Fibroblast of peridontal ligament (primary cell): ENCODE measurements around the gene OCA2.

Experiments
- DNase-seq: peaks from one replicate; pipeline ENCODE4 v3.0.0-alpha.2; 2010; ENCODE audit errors: extremely low read depth

OCA2 gene

DNA sequence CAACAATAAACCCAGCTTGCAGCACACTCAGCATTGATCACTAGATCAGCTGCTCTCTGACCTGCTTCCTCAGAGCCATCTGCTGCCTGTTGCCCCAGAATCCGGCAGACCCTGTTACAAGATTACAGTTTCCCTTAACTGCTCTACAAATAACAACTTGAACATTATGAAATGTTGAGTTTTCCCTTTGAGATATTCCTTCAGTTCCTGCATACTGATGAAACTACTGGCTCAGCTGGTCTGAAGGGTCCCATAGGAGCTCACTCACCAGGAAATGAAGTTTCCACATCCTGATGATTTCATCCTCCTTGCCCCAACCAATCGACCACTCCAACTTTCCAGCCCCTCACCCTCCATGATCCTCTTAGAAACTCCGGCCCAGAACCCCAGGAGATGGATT is 281.9 kb downstream of the OCA2 start:
- no peak for DNase-seq

DNA sequence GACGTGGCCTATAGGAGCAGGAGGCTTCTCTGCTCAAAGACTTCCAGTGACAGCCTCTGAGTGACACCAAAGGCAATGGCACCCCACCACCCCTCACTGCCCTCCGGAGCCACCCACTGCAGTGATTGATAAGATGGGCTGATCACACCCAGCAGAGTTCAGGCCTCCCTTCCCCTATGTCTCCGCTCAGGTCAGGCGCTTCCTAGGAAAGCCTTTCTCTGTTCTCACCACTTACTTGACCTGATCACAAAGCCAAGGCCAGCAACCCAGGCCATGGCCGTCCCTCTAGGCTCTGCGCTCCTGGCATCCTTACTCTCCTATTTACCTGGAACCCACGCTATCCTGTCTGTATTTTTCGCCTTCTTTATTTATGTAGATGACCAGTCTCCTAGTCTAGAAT is 282.3 kb downstream of the OCA2 start:
- no peak for DNase-seq

DNA sequence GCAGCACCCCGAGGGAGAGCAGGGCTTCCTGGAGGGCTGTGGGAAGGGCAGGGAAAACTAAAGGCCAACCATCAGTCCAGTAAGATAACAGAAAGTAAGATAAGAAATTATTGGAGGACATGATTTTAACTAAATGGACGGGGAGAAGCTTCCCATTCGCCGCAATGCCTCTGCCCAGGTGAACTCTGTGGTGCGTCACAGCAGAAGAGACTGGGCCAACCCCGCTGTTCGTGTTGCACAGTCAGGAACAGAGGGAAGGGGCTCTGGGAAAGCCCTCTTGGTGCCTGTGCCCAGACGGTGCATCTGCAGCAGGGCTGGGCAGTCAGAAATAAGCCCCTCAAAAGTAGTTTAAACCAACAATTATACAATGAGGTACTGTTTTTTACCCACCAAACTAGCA is 284.1 kb downstream of the OCA2 start:
- DNase-seq = no peak

DNA sequence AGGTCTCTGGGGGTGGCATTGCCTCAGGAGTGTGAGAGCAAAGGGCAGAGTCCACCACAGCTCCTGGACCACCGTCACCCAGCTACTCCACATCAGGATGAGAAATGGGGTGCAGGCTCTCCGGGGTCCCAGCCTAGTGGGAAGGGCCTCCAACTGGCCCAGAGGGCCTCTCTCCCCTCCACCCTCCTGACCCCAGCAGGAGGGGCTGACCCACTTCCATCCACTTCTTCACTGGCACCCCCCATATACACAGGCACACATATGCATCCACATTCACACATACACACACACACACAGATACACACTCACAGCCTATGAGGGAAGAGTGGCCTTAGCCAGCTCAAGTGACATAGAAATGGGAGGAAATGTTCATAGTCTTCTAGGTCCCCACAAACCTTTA is 286.0 kb downstream of the OCA2 start:
- DNase-seq = no peak

DNA sequence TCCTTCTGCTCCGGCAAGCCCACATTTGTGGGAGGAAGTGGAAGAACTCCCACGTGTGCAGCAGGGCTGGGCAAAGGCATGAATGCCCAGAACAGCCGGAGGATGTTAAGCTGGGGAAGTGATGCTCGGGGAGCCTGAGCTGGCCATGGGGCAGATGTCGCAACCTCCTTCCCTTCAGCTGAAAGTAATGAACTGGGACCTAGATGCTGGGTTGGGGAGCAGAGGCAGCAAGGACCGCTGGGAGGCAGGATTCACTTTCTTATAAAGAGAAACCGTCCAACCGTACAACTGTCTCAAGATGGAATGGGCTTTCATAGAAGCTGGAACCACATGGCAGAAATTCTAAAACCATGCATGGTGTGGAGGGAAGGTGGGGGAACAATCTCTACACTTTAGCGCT is 290.9 kb downstream of the OCA2 start:
- DNase-seq = no peak

DNA sequence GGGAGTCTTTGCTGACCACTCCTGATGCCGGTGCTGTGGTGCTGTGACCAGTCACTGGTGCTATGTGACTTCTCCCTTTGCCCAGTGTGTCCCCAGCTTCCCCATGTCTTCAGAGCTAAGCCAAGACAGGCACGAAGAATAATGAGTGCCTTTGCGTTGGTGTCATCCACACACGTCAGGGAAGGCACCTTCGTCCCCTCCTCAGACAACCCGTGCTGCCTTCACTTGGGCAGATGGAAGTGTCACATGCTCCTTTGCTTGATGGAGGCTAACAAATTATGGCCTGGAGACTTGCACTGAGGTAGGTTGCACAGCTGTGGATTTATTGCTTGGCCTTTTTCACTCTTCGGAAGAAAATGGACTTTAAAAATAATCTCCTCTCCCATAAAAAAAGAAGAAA is 291.8 kb downstream of the OCA2 start:
- DNase-seq = no peak

DNA sequence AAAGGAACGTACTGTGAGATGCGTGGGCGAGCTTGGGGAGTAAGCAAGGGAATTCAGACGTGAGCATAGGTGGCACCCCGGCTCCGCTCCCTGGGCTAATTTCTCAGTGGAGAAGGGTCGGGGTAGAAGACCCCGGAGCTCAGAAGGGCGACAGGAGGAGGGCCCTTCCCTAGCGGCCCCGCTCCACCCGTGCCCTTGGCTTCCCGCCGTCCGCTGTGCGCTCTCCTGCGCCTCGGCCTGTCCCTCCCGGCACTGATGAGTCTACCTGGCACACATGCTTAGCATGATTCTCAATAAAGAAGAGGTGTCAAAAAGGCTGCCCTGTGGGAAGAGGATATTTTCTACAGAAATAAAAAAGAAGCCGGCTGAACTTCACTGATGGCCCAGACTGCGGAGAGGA is 292.7 kb downstream of the OCA2 start:
- DNase-seq = no peak

DNA sequence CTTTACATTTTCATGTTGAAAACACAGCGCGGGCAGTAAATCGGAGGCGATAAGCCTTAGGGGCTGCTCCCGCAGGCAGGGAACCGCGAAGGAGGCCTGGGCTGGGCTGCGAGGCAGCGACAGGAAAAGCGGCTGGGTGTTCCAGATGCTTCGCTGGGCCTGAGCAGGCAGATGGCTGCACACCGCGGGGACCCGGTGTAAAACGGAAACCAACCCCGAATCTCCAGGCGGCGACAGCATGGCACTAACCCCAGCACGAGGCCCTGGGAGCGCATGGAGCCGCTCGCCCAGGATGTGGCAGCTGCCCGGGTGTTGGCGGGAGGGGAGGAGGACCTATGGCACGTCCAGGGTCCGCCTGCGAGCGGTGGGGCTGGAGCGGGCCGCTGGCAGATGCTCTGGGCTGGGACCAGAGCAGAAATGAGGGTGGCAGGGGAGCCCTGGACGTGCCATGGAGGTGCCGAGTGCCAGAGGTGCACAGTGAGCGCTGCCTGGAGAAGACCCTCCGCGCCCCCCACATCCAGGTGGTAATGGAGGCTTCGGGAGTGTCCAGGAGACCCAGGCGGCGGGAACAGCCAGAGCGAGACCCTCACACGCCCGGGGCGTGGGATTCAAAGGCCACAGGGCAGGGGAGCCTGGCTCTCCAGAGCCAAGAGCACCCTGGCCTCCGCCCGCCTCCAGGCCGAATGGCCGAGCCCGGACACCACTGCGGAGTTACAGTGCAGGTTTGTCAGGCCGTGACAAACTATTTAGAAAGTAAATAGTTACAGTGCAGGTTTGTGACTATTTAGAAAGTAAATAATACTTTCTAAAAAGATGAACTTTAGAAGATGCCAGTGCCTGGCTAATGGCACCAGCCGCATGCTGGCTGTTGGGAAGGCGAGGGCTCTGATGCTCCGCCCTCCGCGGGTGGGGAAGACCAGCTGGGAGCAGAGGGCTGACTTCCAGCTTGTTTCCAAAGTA is 293.6 kb downstream of the OCA2 start:
- DNase-seq = no peak

DNA sequence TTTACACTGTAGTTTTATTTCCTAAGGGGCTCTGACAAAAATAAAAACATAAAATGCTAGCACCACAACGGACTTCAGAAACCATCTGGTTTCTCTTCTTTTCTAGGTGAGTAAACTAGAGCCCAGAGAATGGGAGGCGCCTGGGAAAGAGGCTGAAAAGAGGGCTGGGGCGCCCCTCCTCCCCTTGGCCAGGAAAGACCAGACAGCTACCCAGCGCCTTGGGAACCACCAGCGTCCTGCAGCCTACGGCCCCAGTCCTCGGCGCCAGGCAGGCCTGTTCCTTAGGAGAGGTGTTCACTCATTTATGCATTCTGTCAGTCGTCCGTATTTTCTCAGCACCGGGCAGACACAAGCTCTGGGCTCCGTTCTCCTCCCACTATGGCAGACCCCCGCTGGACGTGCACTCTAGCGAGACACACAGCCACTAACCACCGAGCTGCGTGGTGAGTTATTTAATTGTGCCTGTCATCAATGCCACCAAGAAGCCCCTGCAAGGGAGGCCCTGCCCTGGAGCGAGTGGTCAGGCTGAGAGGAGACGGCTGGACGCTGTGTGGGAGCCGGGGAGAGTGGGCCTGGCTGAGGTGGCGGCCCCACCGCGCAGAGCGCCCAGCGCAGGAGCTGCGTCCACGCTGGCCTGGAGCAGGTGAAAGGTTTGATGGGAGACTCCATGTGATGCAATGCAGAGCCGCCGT is 294.4 kb downstream of the OCA2 start:
- DNase-seq = no peak

DNA sequence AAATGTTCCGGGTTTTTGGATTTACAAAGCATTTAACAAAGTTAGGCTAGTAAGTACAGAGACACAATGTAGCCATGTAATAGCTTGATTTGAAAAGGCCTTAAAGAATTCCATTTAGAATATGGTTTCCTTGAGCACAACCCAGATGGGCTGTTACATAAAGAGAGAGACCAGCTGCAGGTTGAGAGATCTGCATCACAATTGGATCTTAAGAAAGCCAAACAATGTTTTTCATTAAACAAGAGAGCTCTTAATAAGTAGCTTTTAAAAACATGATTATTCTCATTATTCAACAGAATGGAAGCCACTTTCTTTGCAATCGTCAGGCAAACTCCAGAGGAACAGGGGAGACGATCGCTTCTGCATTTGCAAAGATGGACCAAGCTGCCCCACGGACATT is 300.3 kb downstream of the OCA2 start:
- DNase-seq = no peak

DNA sequence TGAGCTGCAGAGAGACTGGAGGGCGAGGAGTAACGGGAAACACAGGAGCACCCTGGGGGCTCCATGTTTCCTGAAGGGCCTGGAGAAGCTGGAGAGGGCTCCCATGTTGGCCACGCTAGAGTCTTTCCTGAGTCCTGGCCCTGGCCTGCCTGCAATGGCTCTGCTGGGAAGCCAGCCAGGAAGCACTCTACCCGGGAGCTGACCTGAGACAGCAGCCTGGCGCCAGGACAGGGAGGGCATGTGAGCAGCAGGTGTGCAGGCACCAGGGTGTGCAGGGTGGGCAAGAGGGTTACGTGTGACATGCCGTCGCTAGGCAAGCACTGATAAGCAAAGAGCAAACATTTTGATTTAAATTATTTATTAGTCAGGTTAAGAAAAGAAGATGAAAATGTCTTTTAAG is 301.4 kb downstream of the OCA2 start:
- no peak for DNase-seq

DNA sequence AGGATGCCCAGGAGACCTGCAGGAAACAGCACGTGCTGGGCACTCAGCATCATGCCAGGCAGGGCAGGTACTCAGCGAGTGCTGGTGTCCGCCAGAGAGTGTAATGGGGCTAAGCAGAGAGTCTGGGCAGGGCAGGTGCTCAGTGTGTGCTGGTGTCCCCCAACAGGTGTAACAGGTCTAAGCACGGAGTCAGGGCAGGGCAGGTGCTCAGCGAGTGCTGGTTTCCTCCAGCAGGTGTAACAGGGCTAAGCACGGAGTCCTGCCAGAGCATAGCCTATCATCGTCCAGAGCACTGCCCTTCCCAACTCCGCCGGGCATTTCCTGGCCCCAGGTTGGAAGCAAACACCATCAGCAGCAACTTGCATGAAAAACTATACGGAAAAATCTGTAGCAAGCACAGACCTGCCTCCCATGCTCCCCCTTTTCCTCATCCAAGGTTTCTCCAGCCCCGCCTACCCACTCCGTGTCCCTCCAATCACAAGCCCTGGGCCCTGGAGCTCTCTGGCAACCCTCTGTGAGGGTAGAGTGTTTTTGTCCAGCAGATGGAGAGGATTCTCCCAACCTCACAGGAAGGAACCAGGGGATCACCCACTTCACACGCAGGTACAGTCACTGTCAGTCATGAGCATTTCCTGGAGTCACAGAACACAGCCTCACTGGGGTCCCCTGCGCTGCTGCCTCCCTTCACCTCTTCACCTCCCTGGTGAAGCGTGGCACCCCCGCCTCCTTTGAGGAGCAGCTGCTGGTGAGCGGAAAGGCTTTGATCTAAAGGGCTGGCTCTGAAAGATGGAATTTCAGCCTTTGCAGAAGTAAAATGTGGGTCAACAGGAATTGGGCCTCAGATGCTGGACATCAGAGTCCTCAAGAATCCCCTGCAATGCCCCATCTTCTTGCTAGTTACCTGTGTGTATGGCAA is 302.5 kb downstream of the OCA2 start:
- no peak for DNase-seq

DNA sequence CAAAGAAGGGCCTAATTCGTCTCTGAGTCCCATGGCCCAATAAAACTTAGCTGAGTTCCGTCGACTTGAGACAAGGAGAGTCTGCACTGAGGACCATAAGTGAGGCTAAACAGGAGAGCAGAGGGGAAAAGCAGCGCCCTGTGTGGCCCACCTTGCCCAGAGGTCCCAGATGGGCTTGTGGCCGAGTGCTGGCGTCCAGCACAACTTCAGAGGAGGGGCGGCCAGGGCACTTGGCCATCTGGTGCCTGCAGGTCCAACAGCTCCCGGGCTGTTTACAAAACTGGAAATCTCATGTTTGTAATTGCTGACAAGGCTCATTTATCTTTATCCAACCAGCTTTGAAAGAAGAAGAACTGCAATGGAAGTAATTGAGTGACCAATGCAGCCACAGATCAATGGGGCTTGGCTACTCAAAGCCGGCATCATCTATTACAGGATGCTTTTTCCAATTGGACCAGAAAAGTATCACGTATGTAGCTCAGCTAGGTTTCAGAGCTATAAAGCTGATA is 306.3 kb downstream of the OCA2 start:
- no peak for DNase-seq

DNA sequence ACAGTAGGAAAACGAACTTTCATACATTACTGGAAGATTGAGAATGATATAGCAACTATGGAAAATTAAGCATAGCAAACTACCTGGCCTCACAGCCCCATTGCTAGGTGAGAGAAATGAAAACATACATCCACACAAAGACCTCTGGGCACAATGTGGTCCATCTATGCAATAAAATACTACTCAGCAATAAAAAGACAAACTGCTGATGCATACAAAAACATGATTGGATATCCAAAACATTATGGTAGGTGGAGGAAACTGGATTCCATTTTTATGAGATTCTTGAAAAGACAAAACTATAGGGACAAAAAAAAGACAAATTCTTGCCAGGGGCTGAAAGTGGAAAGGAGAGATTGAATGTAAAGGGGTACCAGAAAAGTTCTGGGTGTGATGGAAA is 308.8 kb downstream of the OCA2 start:
- no peak for DNase-seq

DNA sequence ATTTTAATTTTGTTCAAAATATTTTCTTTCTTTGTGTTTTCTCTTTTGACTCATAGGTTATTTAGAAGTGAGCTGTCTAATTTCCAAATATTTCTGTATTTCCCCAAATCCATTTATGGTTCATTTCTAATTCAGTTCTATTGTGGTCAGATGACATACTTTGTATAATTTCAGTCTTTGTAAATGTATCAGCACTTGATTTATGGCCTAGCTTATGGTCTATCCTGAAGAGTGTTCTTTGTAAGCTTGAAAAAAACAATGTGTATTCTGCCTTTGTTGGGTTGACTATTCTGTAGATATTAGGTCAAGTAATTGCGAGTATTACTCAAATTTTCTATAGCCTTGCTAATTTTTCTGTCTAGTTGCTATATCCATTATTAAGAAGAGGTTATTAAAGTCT is 311.2 kb downstream of the OCA2 start:
- no peak for DNase-seq

DNA sequence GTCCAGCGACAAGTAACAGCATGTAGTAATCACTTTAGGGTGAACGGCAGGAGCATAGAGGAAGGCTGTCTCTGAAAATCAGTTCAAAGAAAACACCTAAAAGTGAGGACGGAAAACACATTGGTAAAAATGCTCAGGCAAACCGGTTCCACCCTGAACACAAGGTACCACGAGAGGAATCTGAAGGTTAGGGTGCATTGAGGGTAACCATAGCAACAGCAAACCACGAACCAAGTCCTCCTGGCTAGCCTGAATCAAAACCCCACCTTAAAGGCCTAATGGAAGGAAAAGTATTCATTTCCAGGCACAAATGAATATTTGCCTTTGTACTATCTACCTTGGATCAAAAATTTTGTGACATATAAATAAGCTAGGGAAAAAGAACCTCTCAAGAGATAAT is 315.0 kb downstream of the OCA2 start:
- no peak for DNase-seq

DNA sequence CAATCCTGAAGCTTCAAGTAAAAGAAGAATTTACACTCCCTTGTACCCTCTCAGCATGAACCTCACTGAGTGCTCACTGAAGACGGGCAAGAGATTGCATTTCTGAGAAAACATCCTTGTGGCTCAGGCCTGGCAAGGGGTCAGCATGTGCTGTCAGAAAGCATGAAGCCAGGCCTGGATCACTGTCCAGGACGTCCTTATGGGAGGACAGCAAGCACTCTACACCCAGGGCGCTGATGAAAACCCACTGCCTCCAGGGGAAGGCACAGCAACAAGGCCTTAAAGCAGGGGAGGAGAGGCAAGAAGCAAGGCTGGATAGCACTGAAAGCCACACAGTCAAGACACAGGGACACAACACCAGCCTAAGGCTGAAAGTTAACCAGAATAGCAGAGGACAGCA is 315.4 kb downstream of the OCA2 start:
- no peak for DNase-seq

DNA sequence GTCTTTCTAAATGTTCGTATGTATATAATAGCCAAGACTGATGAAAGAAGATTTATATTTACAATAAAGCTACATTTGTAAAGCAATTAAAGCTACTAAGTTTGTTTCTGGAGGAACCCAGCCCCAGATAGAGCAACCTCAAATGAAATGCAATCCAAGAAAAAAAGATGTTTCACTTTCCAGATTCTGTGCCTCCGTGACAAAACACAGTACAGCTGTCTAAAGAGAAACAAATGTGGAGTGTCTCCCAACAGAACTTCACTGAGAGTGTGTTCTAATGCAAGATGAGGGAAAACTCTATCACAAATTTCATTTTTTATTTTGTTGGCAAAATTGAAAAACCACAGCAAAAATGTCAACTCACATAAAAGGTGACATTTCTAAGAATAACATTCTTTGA is 317.0 kb downstream of the OCA2 start:
- DNase-seq = peak; percentile 0

DNA sequence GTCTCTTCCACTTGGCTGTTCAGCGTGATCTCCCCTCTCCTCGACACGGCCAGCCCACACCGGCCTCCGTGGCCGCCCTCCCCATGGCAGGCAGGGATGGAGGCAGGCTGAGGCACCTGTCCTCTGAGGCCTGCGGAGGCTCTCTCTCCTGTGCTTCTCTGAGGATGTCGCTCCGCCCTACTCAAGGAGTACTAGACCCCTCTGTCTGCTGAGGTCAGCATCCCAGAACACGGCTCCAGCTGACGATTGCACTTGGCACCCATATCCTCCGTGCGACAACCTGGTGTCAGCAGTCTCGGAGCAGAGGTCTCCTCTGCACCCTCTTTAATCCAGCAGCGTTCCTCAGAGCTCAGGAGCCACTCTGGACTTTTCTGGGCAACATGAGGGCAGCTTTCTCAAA is 322.6 kb downstream of the OCA2 start:
- no peak for DNase-seq

DNA sequence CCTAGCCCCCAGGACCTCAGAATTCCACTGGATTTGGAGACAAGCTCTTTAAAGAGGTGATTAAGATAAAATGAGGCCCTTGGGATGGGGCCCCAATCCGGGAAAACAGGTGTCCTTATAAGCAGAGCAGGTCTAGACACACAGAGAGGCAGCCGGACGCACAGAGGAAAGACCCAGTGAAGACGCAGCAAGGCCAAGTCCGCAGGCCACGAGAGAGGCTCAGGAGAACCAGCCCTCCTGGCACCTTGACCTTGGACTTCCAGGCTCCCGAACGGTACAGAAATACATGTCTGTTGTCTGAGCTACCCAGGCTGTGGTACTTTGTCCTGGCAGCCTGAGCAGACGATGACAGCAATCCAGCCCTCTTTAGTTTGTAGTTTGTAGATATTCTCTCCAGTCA is 324.5 kb downstream of the OCA2 start:
- DNase-seq = no peak

DNA sequence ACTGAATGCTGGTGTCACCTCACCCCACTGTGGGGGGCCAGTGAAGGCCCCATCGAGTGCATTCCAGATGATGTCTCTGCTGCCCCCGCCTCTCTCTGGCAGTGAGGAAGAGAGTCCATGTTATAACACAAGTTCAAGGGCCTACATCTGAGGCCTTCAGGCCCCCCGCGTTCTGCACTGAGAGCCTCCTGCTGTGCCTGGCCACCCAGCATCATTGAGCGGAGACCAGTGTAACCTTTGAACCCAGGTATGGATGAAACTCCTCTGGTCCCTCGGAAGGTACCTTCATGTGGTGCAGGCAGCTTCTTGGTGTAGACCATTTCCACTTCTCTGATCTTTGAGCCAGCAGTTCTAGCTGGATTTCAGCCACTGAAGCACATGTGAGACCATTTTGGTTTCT is 324.9 kb downstream of the OCA2 start:
- no peak for DNase-seq

DNA sequence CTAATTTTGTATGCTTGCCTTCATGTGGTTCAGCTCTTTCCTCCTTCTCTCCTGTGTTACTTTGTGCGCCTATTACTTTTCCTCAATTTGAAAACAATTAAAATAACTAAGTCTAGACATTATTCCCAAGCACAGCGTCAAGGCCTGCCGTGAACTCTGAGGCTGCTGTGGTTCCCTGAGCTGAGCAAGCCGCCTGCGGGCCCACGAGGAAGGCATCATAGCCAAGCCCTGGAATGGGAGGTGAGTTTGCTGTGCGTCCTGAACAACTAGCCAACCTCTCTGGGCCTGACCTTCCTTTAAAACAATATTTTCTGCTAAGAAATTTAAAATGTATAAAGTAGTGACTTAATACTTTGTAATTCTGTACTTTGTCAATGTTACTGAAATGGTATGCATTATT is 327.2 kb downstream of the OCA2 start:
- DNase-seq = no peak
